IMR-90 (cell line): ENCODE results near the gene MYPN. TPM values are rescaled to one million over a fixed set of nuclear protein-coding genes. Genes with fewer than 3 reads are reported as not detected.

Experiments used
- ATAC-seq: fragments of 200-7000 bp; cut with Tn5 transposase; 2 replicates; pipeline ENCODE4 v1.9.1; 2020; ENCODE audit warnings: low read depth, mild to moderate bottlenecking, moderate library complexity
- BruUV-seq: library from RNA; stranded (reverse); fragments of 400-500 nt; replicated peaks from 2 replicates; lab custom pipeline; 2021; lab: Mats Ljungman, UMichigan
- CTCF ChIA-PET: fragments of 300-600 bp; formaldehyde crosslinking; extraction: SDS; loops from one replicate; lab custom pipeline; 2021; ENCODE audit warnings: antibody characterized with exemption; lab: Yijun Ruan, JAX
- POLR2A ChIA-PET: fragments of 300-600 bp; sonication (Branson Sonifier 250); formaldehyde crosslinking; loops from one replicate; lab custom pipeline; 2022; ENCODE audit warnings: antibody characterized with exemption; ENCODE audit not compliant: unreplicated experiment; lab: Charles Lee
- DNase-seq: peaks from one replicate; pipeline ENCODE4 v3.0.0; 2013
- H2AFZ ChIP-seq: replicated peaks from 2 replicates; pipeline ENCODE3; 2013; ENCODE audit warnings: low read length, mild to moderate bottlenecking; ENCODE audit not compliant: poor library complexity
- H2AK5ac ChIP-seq: 2 replicates; pipeline ENCODE4 v1.6.1; 2013; ENCODE audit warnings: low read depth, low read length, inconsistent platforms
- H2AK9ac ChIP-seq: replicated peaks from 2 replicates; pipeline ENCODE3; 2013; ENCODE audit warnings: mild to moderate bottlenecking, low read depth, low read length, moderate library complexity; ENCODE audit not compliant: poor library complexity
- H2BK120ac ChIP-seq: 2 replicates; pipeline ENCODE4 v1.6.1; 2013; ENCODE audit warnings: low read depth, low read length, inconsistent platforms
- H2BK15ac ChIP-seq: 3 replicates; pipeline ENCODE4 v1.6.1; 2013; ENCODE audit warnings: low read depth, low read length, inconsistent platforms
- H2BK20ac ChIP-seq: 2 replicates; pipeline ENCODE4 v1.6.1; 2013; ENCODE audit warnings: low read depth, mild to moderate bottlenecking, inconsistent platforms, low read length, moderate library complexity
- H2BK5ac ChIP-seq: 2 replicates; pipeline ENCODE4 v1.6.1; 2013; ENCODE audit warnings: mild to moderate bottlenecking, low read depth, low read length, inconsistent platforms; ENCODE audit not compliant: poor library complexity, severe bottlenecking
- H3K14ac ChIP-seq: replicated peaks from 2 replicates; pipeline ENCODE4 v1.6.1; 2013; ENCODE audit warnings: low read depth, low read length, inconsistent platforms
- H3K18ac ChIP-seq: 2 replicates; pipeline ENCODE4 v1.6.1; 2013; ENCODE audit warnings: low read depth, low read length, control low read depth
- H3K23ac ChIP-seq: 2 replicates; pipeline ENCODE4 v1.6.1; 2013; ENCODE audit warnings: low read depth, low read length, inconsistent platforms
- H3K27ac ChIP-seq: 2 replicates; pipeline ENCODE4 v1.5.1; 2013; ENCODE audit warnings: mild to moderate bottlenecking, control low read depth, low read length; ENCODE audit not compliant: insufficient read depth
- H3K27me3 ChIP-seq: 2 replicates; pipeline ENCODE4 v1.6.1; 2013; ENCODE audit warnings: low read length; ENCODE audit not compliant: control insufficient read depth, insufficient read depth
- H3K36me3 ChIP-seq: 2 replicates; pipeline ENCODE4 v1.6.1; 2013; ENCODE audit warnings: low read length, mixed read lengths; ENCODE audit not compliant: control insufficient read depth, insufficient read depth
- H3K4ac ChIP-seq: 2 replicates; pipeline ENCODE4 v1.6.1; 2013; ENCODE audit warnings: low read depth, low read length, inconsistent platforms
- H3K4me1 ChIP-seq: 2 replicates; pipeline ENCODE4 v1.6.1; 2013; ENCODE audit warnings: low read length, mixed read lengths; ENCODE audit not compliant: control insufficient read depth, insufficient read depth
- H3K4me2 ChIP-seq: 2 replicates; pipeline ENCODE4 v1.6.1; 2013; ENCODE audit warnings: low read depth, mild to moderate bottlenecking, control low read depth, low read length, moderate library complexity
- H3K4me3 ChIP-seq: 2 replicates; pipeline ENCODE4 v1.5.1; 2013; ENCODE audit warnings: low read depth, mild to moderate bottlenecking, control low read depth, low read length, moderate library complexity; ENCODE audit not compliant: insufficient read depth
- H3K56ac ChIP-seq: 2 replicates; pipeline ENCODE4 v1.6.1; 2013; ENCODE audit warnings: low read length, inconsistent platforms; ENCODE audit not compliant: insufficient read depth; ENCODE audit errors: extremely low read depth
- H3K79me1 ChIP-seq, 2 experiments: 2 replicates each; pipeline ENCODE4 v1.6.1; 2013; ENCODE audit warnings: low read length in 2 of 2, inconsistent platforms in 1 of 2, low read depth in 1 of 2
- H3K9ac ChIP-seq: 2 replicates; pipeline ENCODE4 v1.6.1; 2013; ENCODE audit warnings: low read depth, low read length, control low read depth
- H3K9me1 ChIP-seq: 2 replicates; pipeline ENCODE4 v1.6.1; 2013; ENCODE audit warnings: low read length, inconsistent platforms; ENCODE audit not compliant: insufficient read depth
- H3K9me3 ChIP-seq: 2 replicates; pipeline ENCODE4 v1.6.1; 2013; ENCODE audit warnings: low read length; ENCODE audit not compliant: control insufficient read depth, insufficient read depth
- H4K20me1 ChIP-seq: 2 replicates; pipeline ENCODE4 v1.6.1; 2013; ENCODE audit warnings: low read length, inconsistent platforms; ENCODE audit not compliant: insufficient read depth
- H4K5ac ChIP-seq: 2 replicates; pipeline ENCODE4 v1.6.1; 2013; ENCODE audit warnings: mild to moderate bottlenecking, low read depth, low read length, control low read depth
- H4K8ac ChIP-seq, 2 experiments: 2 replicates each; pipeline ENCODE4 v1.6.1; 2013; ENCODE audit warnings: low read depth in 2 of 2, low read length in 2 of 2, control low read depth in 1 of 2, inconsistent platforms in 1 of 2
- H4K91ac ChIP-seq: 2 replicates; pipeline ENCODE4 v1.6.1; 2013; ENCODE audit warnings: low read depth, low read length, inconsistent platforms; ENCODE audit not compliant: insufficient read depth
- BHLHE40 ChIP-seq: fragments of 150-350 bp; IDR thresholded peaks from 2 replicates; pipeline ENCODE4 v1.6.1; 2016; ENCODE audit warnings: mild to moderate bottlenecking, low read depth, low read length
- CHD1 ChIP-seq: IDR thresholded peaks from 2 replicates; pipeline ENCODE4 v1.6.1; 2012; ENCODE audit warnings: low read depth, low read length, improper control_type of control experiment
- FOS ChIP-seq: fragments of 150-350 bp; IDR thresholded peaks from 2 replicates; pipeline ENCODE4 v1.6.1; 2016; ENCODE audit warnings: low read depth, low read length
- MAFK ChIP-seq: IDR thresholded peaks from 2 replicates; pipeline ENCODE4 v1.6.1; 2012; ENCODE audit warnings: low read depth, low read length, improper control_type of control experiment
- MAZ ChIP-seq: IDR thresholded peaks from 2 replicates; pipeline ENCODE4 v1.6.1; 2012; ENCODE audit warnings: low read depth, mild to moderate bottlenecking, low read length, improper control_type of control experiment, moderate library complexity, borderline replicate concordance
- MXI1 ChIP-seq: IDR thresholded peaks from 2 replicates; pipeline ENCODE4 v1.6.1; 2012; ENCODE audit warnings: low read depth, mild to moderate bottlenecking, low read length, moderate library complexity, borderline replicate concordance
- POLR2A ChIP-seq: IDR thresholded peaks from 2 replicates; pipeline ENCODE4 v1.6.1; 2012; ENCODE audit warnings: mild to moderate bottlenecking, low read depth, low read length
- RCOR1 ChIP-seq: IDR thresholded peaks from 2 replicates; pipeline ENCODE4 v1.6.1; 2012; ENCODE audit warnings: mild to moderate bottlenecking, low read length, improper control_type of control experiment; ENCODE audit not compliant: insufficient replicate concordance
- RFX5 ChIP-seq: IDR thresholded peaks from 2 replicates; pipeline ENCODE4 v1.8.0; 2012; ENCODE audit warnings: low read depth, mild to moderate bottlenecking, low read length, moderate library complexity
- SMC3 ChIP-seq: fragments of 150-350 bp; IDR thresholded peaks from 2 replicates; pipeline ENCODE4 v1.6.1; 2016; ENCODE audit warnings: low read depth, mild to moderate bottlenecking, antibody characterized with exemption, low read length, moderate library complexity
- WGBS, 2 experiments: methylation state at CpG; one replicate each; pipeline versions ENCODE4 v1.1.5 to v1.1.7; 2013; ENCODE audit warnings: missing lambda C conversion rate in 2 of 2; ENCODE audit not compliant: insufficient read length in 1 of 2; ENCODE audit errors: extremely low coverage in 2 of 2; 5-methylcytosine and 5-hydroxymethylcytosine counted together
- dilution Hi-C: fragments of 300-500 bp; cut with HindIII; formaldehyde crosslinking; loops from one replicate; pipeline ENCODE4 v1.14.3; 2018; ENCODE audit warnings: low sequenced_read_pairs; ENCODE audit not compliant: unreplicated experiment
- in situ Hi-C: fragments of 300-500 bp; cut with MboI; formaldehyde crosslinking; loops from 3 replicates; pipeline ENCODE4 v1.14.3; 2019; ENCODE audit warnings: low sequenced_read_pairs, inconsistent platforms, mixed read lengths
- intact Hi-C: fragments of 100-400 bp; cut with micrococcal nuclease; formaldehyde crosslinking; loops from 2 replicates; pipeline ENCODE4 v1.10.0; 2022
- polyA plus RNA-seq, 3 experiments: library from polyadenylated mRNA; depleted of rRNA; stranded (reverse); fragments of >200 nt; gene quantifications; 2 replicates each; pipeline ENCODE4 v1.2.3, GENCODE V29; 2012; ENCODE audit warnings: low replicate concordance in 1 of 3
- total RNA-seq: library from RNA; depleted of rRNA; stranded (reverse); fragments of >200 nt; gene quantifications from 2 replicates; pipeline ENCODE4 v1.2.3, GENCODE V29; 2012
- TF ChIP-seq, protein P1 (sequence below): fragments of 150-350 bp; IDR thresholded peaks from 2 replicates; pipeline ENCODE4 v1.6.1; 2016; ENCODE audit warnings: low read depth, mild to moderate bottlenecking, low read length, moderate library complexity, borderline replicate concordance
- TF ChIP-seq, protein P2 (sequence below): conservative IDR thresholded peaks from 2 replicates; pipeline ENCODE4 v1.5.1; 2012; ENCODE audit warnings: mild to moderate bottlenecking, low read depth, low read length, improper control_type of control experiment

The MYPN gene
- total and polyA plus RNA-seq, 2 of the 4 experiments (the other 2 are of a cell fraction): 7.8 to 13.1 TPM

DNA sequence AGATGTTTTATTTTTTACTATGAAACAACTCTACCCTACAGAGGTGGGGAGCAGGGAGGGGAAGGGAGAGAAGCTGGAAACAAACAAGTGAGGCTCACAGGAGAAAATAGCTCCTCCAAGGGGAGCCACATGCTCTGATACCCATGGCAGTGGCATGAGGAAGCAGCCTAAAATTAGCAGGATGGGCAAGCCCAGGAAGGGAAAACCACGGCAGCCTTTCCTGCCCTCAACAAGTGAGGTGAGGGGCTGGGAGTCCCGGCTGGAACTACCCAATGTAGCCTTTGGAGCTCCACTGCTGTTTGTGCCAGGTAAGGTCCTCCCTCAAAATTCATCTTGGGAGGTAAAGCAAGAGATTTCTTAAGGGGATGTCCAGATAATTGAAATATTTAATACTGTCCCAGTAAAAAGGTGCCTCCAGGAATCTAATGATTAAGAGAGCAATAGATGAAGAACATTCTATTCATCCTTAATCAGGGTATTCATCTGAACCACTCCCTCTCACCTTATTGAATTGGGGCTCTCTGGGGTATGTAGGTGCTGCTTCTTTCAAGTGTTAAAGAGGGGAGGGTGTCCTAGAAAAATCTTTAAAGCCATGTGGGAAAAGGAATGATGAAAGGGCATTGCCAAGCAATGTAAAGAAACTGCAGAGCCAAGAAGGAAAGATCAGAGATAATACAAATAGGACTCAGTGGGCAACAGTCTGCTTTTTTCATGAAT is 21.4 kb upstream of the MYPN start:
- Histone ChIP-seq H3K56ac (peak overlapping the region; percentile 88), H3K9me1 (no peaks in the 10 kb centered on the region), H3K23ac (peak overlapping the region; percentile 85), H4K8ac (peak overlapping the region; percentile 97 to 98), H3K18ac (peak overlapping the region; percentile 59), H3K4ac (peak overlapping the region; percentile 71), H4K5ac (peak overlapping the region; percentile 73), H2AK5ac (peak overlapping the region; percentile 96), H3K4me3 (no peak overlapping the region), H4K20me1 (no peaks in the 10 kb centered on the region), H2BK20ac (peak overlapping the region; percentile 95), H2AK9ac (peak overlapping the region; percentile 95), H3K14ac (peak overlapping the region; percentile 66), H3K79me1 (peaks cover 7 to 9% of the 10 kb centered on the region in 2 experiments; a peak in 3 of 4 replicates), H3K9me3 (no peaks in the 10 kb centered on the region), H3K36me3 (no peaks in the 10 kb centered on the region), H3K4me2 (no peak overlapping the region), H3K27me3 (no peaks in the 10 kb centered on the region), H3K27ac (peak overlapping the region; percentile 54), H2AFZ (peak overlapping the region; percentile 81), H3K4me1 (peaks cover 15% of the 10 kb centered on the region), H2BK5ac (peak overlapping the region; percentile 68), H2BK15ac (peak overlapping the region; percentile 98), H2BK120ac (peak overlapping the region; percentile 89), H4K91ac (peak overlapping the region; percentile 97), H3K9ac (peak overlapping the region; percentile 3; the same call in 1 of the 2 replicates)
- dilution Hi-C loops (no loop called here), in situ Hi-C loops (loop anchor here (5.0 to 10.0 kb wide), 3 partner anchors 64 to 214 kb away; no protein-coding TSS in a partner anchor), intact Hi-C loops (loop anchor here (1.0 kb wide), 1 partner anchor 120 kb away; no protein-coding TSS in a partner anchor)
- ChIA-PET CTCF (interaction anchor here (2.4 kb wide), 1 partner anchor 67 kb away, joined by 7 read pairs; no protein-coding TSS in a partner anchor), POLR2A (no interaction called here)
- DNase-seq: no peak
- BruUV-seq: no TSS peak
- peak; percentile 7; the same call in 1 of the 2 replicates for ATAC-seq
- WGBS, 2 experiments: no CpG with 5 or more reads among the region's 2 CpGs
- TF ChIP-seq, protein P1, sequence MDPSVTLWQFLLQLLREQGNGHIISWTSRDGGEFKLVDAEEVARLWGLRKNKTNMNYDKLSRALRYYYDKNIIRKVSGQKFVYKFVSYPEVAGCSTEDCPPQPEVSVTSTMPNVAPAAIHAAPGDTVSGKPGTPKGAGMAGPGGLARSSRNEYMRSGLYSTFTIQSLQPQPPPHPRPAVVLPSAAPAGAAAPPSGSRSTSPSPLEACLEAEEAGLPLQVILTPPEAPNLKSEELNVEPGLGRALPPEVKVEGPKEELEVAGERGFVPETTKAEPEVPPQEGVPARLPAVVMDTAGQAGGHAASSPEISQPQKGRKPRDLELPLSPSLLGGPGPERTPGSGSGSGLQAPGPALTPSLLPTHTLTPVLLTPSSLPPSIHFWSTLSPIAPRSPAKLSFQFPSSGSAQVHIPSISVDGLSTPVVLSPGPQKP: no peak
- TF ChIP-seq MAFK: no peak
- TF ChIP-seq RFX5: no peak
- TF ChIP-seq RCOR1: no peak
- TF ChIP-seq CHD1: no peak
- no peak for TF ChIP-seq MXI1
- TF ChIP-seq, protein P2, sequence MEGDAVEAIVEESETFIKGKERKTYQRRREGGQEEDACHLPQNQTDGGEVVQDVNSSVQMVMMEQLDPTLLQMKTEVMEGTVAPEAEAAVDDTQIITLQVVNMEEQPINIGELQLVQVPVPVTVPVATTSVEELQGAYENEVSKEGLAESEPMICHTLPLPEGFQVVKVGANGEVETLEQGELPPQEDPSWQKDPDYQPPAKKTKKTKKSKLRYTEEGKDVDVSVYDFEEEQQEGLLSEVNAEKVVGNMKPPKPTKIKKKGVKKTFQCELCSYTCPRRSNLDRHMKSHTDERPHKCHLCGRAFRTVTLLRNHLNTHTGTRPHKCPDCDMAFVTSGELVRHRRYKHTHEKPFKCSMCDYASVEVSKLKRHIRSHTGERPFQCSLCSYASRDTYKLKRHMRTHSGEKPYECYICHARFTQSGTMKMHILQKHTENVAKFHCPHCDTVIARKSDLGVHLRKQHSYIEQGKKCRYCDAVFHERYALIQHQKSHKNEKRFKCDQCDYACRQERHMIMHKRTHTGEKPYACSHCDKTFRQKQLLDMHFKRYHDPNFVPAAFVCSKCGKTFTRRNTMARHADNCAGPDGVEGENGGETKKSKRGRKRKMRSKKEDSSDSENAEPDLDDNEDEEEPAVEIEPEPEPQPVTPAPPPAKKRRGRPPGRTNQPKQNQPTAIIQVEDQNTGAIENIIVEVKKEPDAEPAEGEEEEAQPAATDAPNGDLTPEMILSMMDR: no peak
- no peak for TF ChIP-seq POLR2A
- no peak for TF ChIP-seq MAZ
- no peak for TF ChIP-seq FOS
- no peak for TF ChIP-seq BHLHE40
- TF ChIP-seq SMC3: no peak
